GM12892 (cell line): ENCODE measurements around the gene DNAJB14.

Experiments
- POLR2A ChIP-seq: IDR thresholded peaks from 2 replicates; pipeline ENCODE4 v1.6.1; 2011; ENCODE audit warnings: low read depth, low read length, control low read depth
- POLR2AphosphoS5 ChIP-seq: IDR thresholded peaks from 2 replicates; pipeline ENCODE4 v1.6.1; 2011; ENCODE audit warnings: low read depth, low read length, control low read depth

GRCh38 chr4:99886146-99886545, 60.3 kb downstream of the DNAJB14 start:
- TF ChIP-seq POLR2A, result no peak
- no peak for TF ChIP-seq POLR2AphosphoS5
